ENCODE data around the gene FBXW7.

FBXW7 gene

GRCh38 chr4:152530600-152530999, 5.3 kb downstream of the FBXW7 start:
- Histone ChIP-seq H3K9ac (ENCODE audit: low read length) (no peak overlapping the region), H3K27ac (ENCODE audit: low read depth, low read length) (no peak overlapping the region), H3K9me3 (ENCODE audit: control insufficient read depth, insufficient read depth, low read depth, low read length) (no peaks in the 10 kb centered on the region), H3K4me3 (ENCODE audit: low read depth, low read length) (no peak overlapping the region), H3K27me3 (ENCODE audit: control insufficient read depth, insufficient read depth, low read length) (no peaks in the 10 kb centered on the region), H3K36me3 (ENCODE audit: control insufficient read depth, insufficient read depth, low read length) (peaks cover 9% of the 10 kb centered on the region), H3K4me1 (ENCODE audit: control insufficient read depth, insufficient read depth, low read length) (peaks cover 4% of the 10 kb centered on the region; the same call in 1 of the 2 replicates)

- Histone ChIP-seq H3K36me3 (ENCODE audit: control insufficient read depth, insufficient read depth, low read length) (peaks cover 9% of the 10 kb centered on the region), H3K9ac (ENCODE audit: low read length) (no peak overlapping the region), H3K9me3 (ENCODE audit: control insufficient read depth, insufficient read depth, low read depth, low read length) (no peaks in the 10 kb centered on the region), H3K4me1 (ENCODE audit: control insufficient read depth, insufficient read depth, low read length) (peaks cover 4% of the 10 kb centered on the region; the same call in 1 of the 2 replicates), H3K4me3 (ENCODE audit: low read depth, low read length) (no peak overlapping the region), H3K27me3 (ENCODE audit: control insufficient read depth, insufficient read depth, low read length) (no peaks in the 10 kb centered on the region), H3K27ac (ENCODE audit: low read depth, low read length) (no peak overlapping the region)
Measured at GRCh38 chr4:152529880-152530279, 6.0 kb downstream of the FBXW7 start.

- H3K9ac ChIP-seq (ENCODE audit: low read length): no peak overlapping the region
- no peaks in the 10 kb centered on the region for H3K9me3 ChIP-seq (ENCODE audit: control insufficient read depth, insufficient read depth, low read depth, low read length)
Measured at GRCh38 chr4:152528060-152528459, 7.8 kb downstream of the FBXW7 start.

GRCh38 chr4:152525878-152526277, 10.0 kb downstream of the FBXW7 start:
- H3K27me3 ChIP-seq (ENCODE audit: control insufficient read depth, insufficient read depth, low read length): no peaks in the 10 kb centered on the region
- no peak overlapping the region for H3K9ac ChIP-seq (ENCODE audit: low read length)
- no peak overlapping the region for H3K4me3 ChIP-seq (ENCODE audit: low read depth, low read length)
- H3K36me3 ChIP-seq (ENCODE audit: control insufficient read depth, insufficient read depth, low read length): peaks cover 8% of the 10 kb centered on the region
- no peak overlapping the region for H3K27ac ChIP-seq (ENCODE audit: low read depth, low read length)
- peaks cover 17% of the 10 kb centered on the region for H3K4me1 ChIP-seq (ENCODE audit: control insufficient read depth, insufficient read depth, low read length)
- H3K9me3 ChIP-seq (ENCODE audit: control insufficient read depth, insufficient read depth, low read depth, low read length): no peaks in the 10 kb centered on the region

More at GRCh38 chr4:152528060-152528459, 7.8 kb downstream of the FBXW7 start:
- no peak overlapping the region for H3K4me3 ChIP-seq (ENCODE audit: low read depth, low read length)
- H3K36me3 ChIP-seq (ENCODE audit: control insufficient read depth, insufficient read depth, low read length): peaks cover 9% of the 10 kb centered on the region
- H3K4me1 ChIP-seq (ENCODE audit: control insufficient read depth, insufficient read depth, low read length): peaks cover 13% of the 10 kb centered on the region; the same call in 1 of the 2 replicates
- no peak overlapping the region for H3K27ac ChIP-seq (ENCODE audit: low read depth, low read length)
- H3K27me3 ChIP-seq (ENCODE audit: control insufficient read depth, insufficient read depth, low read length): no peaks in the 10 kb centered on the region

- peaks cover 19% of the 10 kb centered on the region for H3K4me1 ChIP-seq (ENCODE audit: control insufficient read depth, insufficient read depth, low read length)
- H3K27me3 ChIP-seq (ENCODE audit: control insufficient read depth, insufficient read depth, low read length): no peaks in the 10 kb centered on the region
- no peak overlapping the region for H3K4me3 ChIP-seq (ENCODE audit: low read depth, low read length)
- H3K36me3 ChIP-seq (ENCODE audit: control insufficient read depth, insufficient read depth, low read length): no peaks in the 10 kb centered on the region
- no peaks in the 10 kb centered on the region for H3K9me3 ChIP-seq (ENCODE audit: control insufficient read depth, insufficient read depth, low read depth, low read length)
- H3K27ac ChIP-seq (ENCODE audit: low read depth, low read length): no peak overlapping the region
- H3K9ac ChIP-seq (ENCODE audit: low read length): no peak overlapping the region
Measured at GRCh38 chr4:152524427-152524826, 11.5 kb downstream of the FBXW7 start.

GRCh38 chr4:152523731-152524130, 12.2 kb downstream of the FBXW7 start:
- H3K27ac ChIP-seq (ENCODE audit: low read depth, low read length): no peak overlapping the region
- peaks cover 19% of the 10 kb centered on the region for H3K4me1 ChIP-seq (ENCODE audit: control insufficient read depth, insufficient read depth, low read length)
- no peaks in the 10 kb centered on the region for H3K27me3 ChIP-seq (ENCODE audit: control insufficient read depth, insufficient read depth, low read length)
- no peaks in the 10 kb centered on the region for H3K9me3 ChIP-seq (ENCODE audit: control insufficient read depth, insufficient read depth, low read depth, low read length)
- H3K9ac ChIP-seq (ENCODE audit: low read length): no peak overlapping the region
- H3K4me3 ChIP-seq (ENCODE audit: low read depth, low read length): no peak overlapping the region
- H3K36me3 ChIP-seq (ENCODE audit: control insufficient read depth, insufficient read depth, low read length): no peaks in the 10 kb centered on the region

- Histone ChIP-seq H3K9me3 (ENCODE audit: control insufficient read depth, insufficient read depth, low read depth, low read length) (no peaks in the 10 kb centered on the region), H3K4me1 (ENCODE audit: control insufficient read depth, insufficient read depth, low read length) (peaks cover 19% of the 10 kb centered on the region), H3K27me3 (ENCODE audit: control insufficient read depth, insufficient read depth, low read length) (no peaks in the 10 kb centered on the region), H3K27ac (ENCODE audit: low read depth, low read length) (no peak overlapping the region), H3K4me3 (ENCODE audit: low read depth, low read length) (no peak overlapping the region), H3K36me3 (ENCODE audit: control insufficient read depth, insufficient read depth, low read length) (no peaks in the 10 kb centered on the region), H3K9ac (ENCODE audit: low read length) (no peak overlapping the region)
Measured at GRCh38 chr4:152522754-152523153, 13.1 kb downstream of the FBXW7 start.

GRCh38 chr4:152522245-152522644, 13.6 kb downstream of the FBXW7 start:
- no peaks in the 10 kb centered on the region for H3K9me3 ChIP-seq (ENCODE audit: control insufficient read depth, insufficient read depth, low read depth, low read length)
- no peak overlapping the region for H3K9ac ChIP-seq (ENCODE audit: low read length)
- H3K4me3 ChIP-seq (ENCODE audit: low read depth, low read length): no peak overlapping the region
- peaks cover 19% of the 10 kb centered on the region for H3K4me1 ChIP-seq (ENCODE audit: control insufficient read depth, insufficient read depth, low read length)
- no peak overlapping the region for H3K27ac ChIP-seq (ENCODE audit: low read depth, low read length)
- no peaks in the 10 kb centered on the region for H3K27me3 ChIP-seq (ENCODE audit: control insufficient read depth, insufficient read depth, low read length)
- H3K36me3 ChIP-seq (ENCODE audit: control insufficient read depth, insufficient read depth, low read length): no peaks in the 10 kb centered on the region

- Histone ChIP-seq H3K4me3 (ENCODE audit: low read depth, low read length) (no peak overlapping the region), H3K36me3 (ENCODE audit: control insufficient read depth, insufficient read depth, low read length) (no peaks in the 10 kb centered on the region), H3K4me1 (ENCODE audit: control insufficient read depth, insufficient read depth, low read length) (peaks cover 20% of the 10 kb centered on the region), H3K27me3 (ENCODE audit: control insufficient read depth, insufficient read depth, low read length) (no peaks in the 10 kb centered on the region), H3K9me3 (ENCODE audit: control insufficient read depth, insufficient read depth, low read depth, low read length) (no peaks in the 10 kb centered on the region), H3K27ac (ENCODE audit: low read depth, low read length) (no peak overlapping the region), H3K9ac (ENCODE audit: low read length) (no peak overlapping the region)
Measured at GRCh38 chr4:152516156-152516555, 19.7 kb downstream of the FBXW7 start.

- Histone ChIP-seq H3K9ac (ENCODE audit: low read length) (no peak overlapping the region), H3K4me3 (ENCODE audit: low read depth, low read length) (no peak overlapping the region), H3K9me3 (ENCODE audit: control insufficient read depth, insufficient read depth, low read depth, low read length) (no peaks in the 10 kb centered on the region), H3K27me3 (ENCODE audit: control insufficient read depth, insufficient read depth, low read length) (no peaks in the 10 kb centered on the region), H3K4me1 (ENCODE audit: control insufficient read depth, insufficient read depth, low read length) (peaks cover 15% of the 10 kb centered on the region), H3K36me3 (ENCODE audit: control insufficient read depth, insufficient read depth, low read length) (no peaks in the 10 kb centered on the region), H3K27ac (ENCODE audit: low read depth, low read length) (no peak overlapping the region)
Measured at GRCh38 chr4:152515678-152516077, 20.2 kb downstream of the FBXW7 start.

- no peak overlapping the region for H3K4me3 ChIP-seq (ENCODE audit: low read depth, low read length)
- H3K27me3 ChIP-seq (ENCODE audit: control insufficient read depth, insufficient read depth, low read length): no peaks in the 10 kb centered on the region
- H3K4me1 ChIP-seq (ENCODE audit: control insufficient read depth, insufficient read depth, low read length): peaks cover 15% of the 10 kb centered on the region
- no peak overlapping the region for H3K27ac ChIP-seq (ENCODE audit: low read depth, low read length)
- H3K9ac ChIP-seq (ENCODE audit: low read length): no peak overlapping the region
- H3K36me3 ChIP-seq (ENCODE audit: control insufficient read depth, insufficient read depth, low read length): no peaks in the 10 kb centered on the region
- H3K9me3 ChIP-seq (ENCODE audit: control insufficient read depth, insufficient read depth, low read depth, low read length): no peaks in the 10 kb centered on the region
Measured at GRCh38 chr4:152514356-152514755, 21.5 kb downstream of the FBXW7 start.

- Histone ChIP-seq H3K36me3 (ENCODE audit: control insufficient read depth, insufficient read depth, low read length) (no peaks in the 10 kb centered on the region), H3K9ac (ENCODE audit: low read length) (no peak overlapping the region), H3K4me1 (ENCODE audit: control insufficient read depth, insufficient read depth, low read length) (peaks cover 15% of the 10 kb centered on the region), H3K27me3 (ENCODE audit: control insufficient read depth, insufficient read depth, low read length) (no peaks in the 10 kb centered on the region), H3K27ac (ENCODE audit: low read depth, low read length) (no peak overlapping the region), H3K4me3 (ENCODE audit: low read depth, low read length) (no peak overlapping the region), H3K9me3 (ENCODE audit: control insufficient read depth, insufficient read depth, low read depth, low read length) (no peaks in the 10 kb centered on the region)
Measured at GRCh38 chr4:152513078-152513477, 22.8 kb downstream of the FBXW7 start.
